ENCODE results near the gene SYNGAP1.
"Not testable (repeated sequence)": the region's sequence is repeated elsewhere in the genome, so short reads cannot be mapped to it uniquely, and the experiment has no call there.

SYNGAP1 gene

GRCh38 chr6:33397541-33397940 is 22.3 kb upstream of the SYNGAP1 start:
- peaks cover 25% of the 10 kb centered on the region for H3F3A ChIP-seq (ENCODE audit: insufficient read depth)
- peaks cover 32% of the 10 kb centered on the region for H4K20me1 ChIP-seq (ENCODE audit: low read depth, low read length)
- H3K9me3 ChIP-seq (ENCODE audit: insufficient read depth, low read length), result no peaks in the 10 kb centered on the region
- no peak overlapping the region for H3K4me3 ChIP-seq (ENCODE audit: insufficient read depth, low read length, poor library complexity, severe bottlenecking)
- TF ChIP-seq EZH2phosphoT487 (conservative IDR thresholded peaks at IDR 0.05; ENCODE audit: low read length) (no peak), CTCF (IDR thresholded peaks at IDR 0.05; ENCODE audit: insufficient read depth, low read length, poor library complexity, severe bottlenecking) (no peak)
- H3K9ac ChIP-seq (ENCODE audit: low read length), result no peak overlapping the region
- no peak overlapping the region for H3K4me2 ChIP-seq (ENCODE audit: low read depth, low read length, poor library complexity, severe bottlenecking)
- peaks cover 89% of the 10 kb centered on the region for H3K79me2 ChIP-seq (ENCODE audit: insufficient read depth, low read length)
- H2AFZ ChIP-seq (ENCODE audit: low read depth, low read length, severe bottlenecking), result no peak overlapping the region
- no peaks in the 10 kb centered on the region for H3K27me3 ChIP-seq (ENCODE audit: low read length)
- H3K27ac ChIP-seq (ENCODE audit: low read depth, low read length), result no peak overlapping the region
- no peaks in the 10 kb centered on the region for H3K9me2 ChIP-seq (replicated peaks; ENCODE audit: insufficient read depth, low read length)
- peaks cover 60% of the 10 kb centered on the region for H3K36me3 ChIP-seq (ENCODE audit: low read length)

GRCh38 chr6:33398601-33399000 is 21.3 kb upstream of the SYNGAP1 start:
- Histone ChIP-seq H3K79me2 (ENCODE audit: insufficient read depth, low read length) (peaks cover 78% of the 10 kb centered on the region), H4K20me1 (ENCODE audit: low read depth, low read length) (peaks cover 32% of the 10 kb centered on the region), H3K36me3 (ENCODE audit: low read length) (peaks cover 66% of the 10 kb centered on the region), H3F3A (ENCODE audit: insufficient read depth) (peaks cover 28% of the 10 kb centered on the region)
- H3K9me2 ChIP-seq (replicated peaks; ENCODE audit: insufficient read depth, low read length); H3K9me3 ChIP-seq (ENCODE audit: insufficient read depth, low read length); H3K27ac ChIP-seq (ENCODE audit: low read depth, low read length); H3K4me2 ChIP-seq (ENCODE audit: low read depth, low read length, poor library complexity, severe bottlenecking); H3K9ac ChIP-seq (ENCODE audit: low read length); H3K4me3 ChIP-seq (ENCODE audit: insufficient read depth, low read length, poor library complexity, severe bottlenecking); H2AFZ ChIP-seq (ENCODE audit: low read depth, low read length, severe bottlenecking); H3K27me3 ChIP-seq (ENCODE audit: low read length): not testable (repeated sequence)

GRCh38 chr6:33399881-33400280 is 20.0 kb upstream of the SYNGAP1 start:
- Histone ChIP-seq H4K20me1 (ENCODE audit: low read depth, low read length) (peaks cover 27% of the 10 kb centered on the region), H3K79me2 (ENCODE audit: insufficient read depth, low read length) (peaks cover 66% of the 10 kb centered on the region)

GRCh38 chr6:33404884-33405283 is 15.0 kb upstream of the SYNGAP1 start:
- H3K79me2 ChIP-seq (ENCODE audit: insufficient read depth, low read length), result peaks cover 19% of the 10 kb centered on the region
- no peak overlapping the region for H3K4me2 ChIP-seq (ENCODE audit: low read depth, low read length, poor library complexity, severe bottlenecking)
- no peak overlapping the region for H2AFZ ChIP-seq (ENCODE audit: low read depth, low read length, severe bottlenecking)
- no peaks in the 10 kb centered on the region for H3K9me3 ChIP-seq (ENCODE audit: insufficient read depth, low read length)
- peaks cover 54% of the 10 kb centered on the region for H3K36me3 ChIP-seq (ENCODE audit: low read length)
- H3K9ac ChIP-seq (ENCODE audit: low read length), result no peak overlapping the region
- H3K27me3 ChIP-seq (ENCODE audit: low read length), result no peaks in the 10 kb centered on the region
- peaks cover 53% of the 10 kb centered on the region for H3F3A ChIP-seq (ENCODE audit: insufficient read depth)
- H3K4me3 ChIP-seq (ENCODE audit: insufficient read depth, low read length, poor library complexity, severe bottlenecking), result no peak overlapping the region
- TF ChIP-seq CTCF (IDR thresholded peaks at IDR 0.05; ENCODE audit: insufficient read depth, low read length, poor library complexity, severe bottlenecking), result no peak
- TF ChIP-seq EZH2phosphoT487 (conservative IDR thresholded peaks at IDR 0.05; ENCODE audit: low read length), result no peak
- H4K20me1 ChIP-seq (ENCODE audit: low read depth, low read length), result no peaks in the 10 kb centered on the region; the same call in 1 of the 2 replicates
- H3K27ac ChIP-seq (ENCODE audit: low read depth, low read length), result no peak overlapping the region
- no peaks in the 10 kb centered on the region for H3K9me2 ChIP-seq (replicated peaks; ENCODE audit: insufficient read depth, low read length)

More at GRCh38 chr6:33399881-33400280, 20.0 kb upstream of the SYNGAP1 start:
- H3K4me2 ChIP-seq (ENCODE audit: low read depth, low read length, poor library complexity, severe bottlenecking); H3K27me3 ChIP-seq (ENCODE audit: low read length); H2AFZ ChIP-seq (ENCODE audit: low read depth, low read length, severe bottlenecking); H3K9me2 ChIP-seq (replicated peaks; ENCODE audit: insufficient read depth, low read length); H3K27ac ChIP-seq (ENCODE audit: low read depth, low read length); H3K9me3 ChIP-seq (ENCODE audit: insufficient read depth, low read length); H3K4me3 ChIP-seq (ENCODE audit: insufficient read depth, low read length, poor library complexity, severe bottlenecking); H3K9ac ChIP-seq (ENCODE audit: low read length): not testable (repeated sequence)
- Histone ChIP-seq H3K36me3 (ENCODE audit: low read length) (peaks cover 72% of the 10 kb centered on the region), H3F3A (ENCODE audit: insufficient read depth) (peaks cover 28% of the 10 kb centered on the region)
